ENCODE results near the gene OSBPL5. TPM values are rescaled to one million over a fixed set of nuclear protein-coding genes. Genes with fewer than 3 reads are reported as not detected.

Gene OSBPL5
- total RNA-seq, 1 experiment from 2014 or later: 16.1 TPM

GRCh38 chr11:3131330-3131941 is 33.7 kb downstream of the OSBPL5 start:
- Histone ChIP-seq H3K4me1 (ENCODE audit: insufficient read depth, low read length) (no peaks in the 10 kb centered on the region; the same call in 1 of the 2 replicates), H4K8ac (replicated peaks; ENCODE audit: insufficient read length, low read depth, low read length) (no peak overlapping the region), H3K79me2 (ENCODE audit: insufficient read depth, low read length) (no peaks in the 10 kb centered on the region), H3T11ph (ENCODE audit: low read length) (no peak overlapping the region), H3K27ac (ENCODE audit: insufficient read length, low read depth, low read length) (no peak overlapping the region), H3K9ac (ENCODE audit: extremely low read depth, insufficient read length, low read length) (no peak overlapping the region), H2AFZ (ENCODE audit: low read length) (no peak overlapping the region), H2AK5ac (ENCODE audit: insufficient read length, low read length) (no peak overlapping the region), H3K79me1 (ENCODE audit: insufficient read depth, low read depth, low read length, poor library complexity, severe bottlenecking) (no peaks in the 10 kb centered on the region), H4K5ac (ENCODE audit: insufficient read length, low read depth, low read length) (no peak overlapping the region), H3K23me2 (ENCODE audit: insufficient read length, low read depth, low read length, poor library complexity, severe bottlenecking) (no peaks in the 10 kb centered on the region), H2BK20ac (ENCODE audit: low read depth, low read length, poor library complexity, severe bottlenecking) (no peak overlapping the region), H4K91ac (ENCODE audit: insufficient read length, low read depth, low read length) (no peak overlapping the region), H2BK15ac (ENCODE audit: low read depth, low read length) (no peak overlapping the region), H2BK12ac (ENCODE audit: insufficient read length, low read depth, low read length) (no peak overlapping the region), H3K4ac (ENCODE audit: low read depth, low read length) (no peak overlapping the region), H2BK5ac (ENCODE audit: insufficient read length, low read length) (no peak overlapping the region), H3K4me2 (ENCODE audit: insufficient read depth, insufficient read length, low read length) (no peak overlapping the region), H2BK120ac (ENCODE audit: low read depth, low read length, poor library complexity, severe bottlenecking) (no peak overlapping the region), H3K14ac (ENCODE audit: insufficient read depth, low read length) (no peak overlapping the region), H3K27me3 (ENCODE audit: insufficient read depth, low read length) (no peaks in the 10 kb centered on the region), H3K18ac (ENCODE audit: insufficient read length, low read depth, low read length) (no peak overlapping the region), H3K56ac (ENCODE audit: insufficient read length, low read depth, low read length) (no peak overlapping the region), H4K20me1 (ENCODE audit: control insufficient read depth, insufficient read depth, insufficient read length) (no peaks in the 10 kb centered on the region), H3K9me3 (ENCODE audit: control insufficient read depth, low read depth, low read length) (no peaks in the 10 kb centered on the region), H3K23ac (ENCODE audit: insufficient read length, low read depth, low read length) (no peak overlapping the region)
- 100% methylated on average over 1 of the region's 2 CpGs for WGBS (ENCODE audit: extremely low coverage, insufficient read length, low lambda C conversion rate)
- Mint-ChIP-seq H3K36me3 (ENCODE audit: insufficient read depth in 1 of 3, low read depth in 3 of 3) (no peaks in the 10 kb centered on the region; a peak in 1 of 7 replicates), H3K9me3 (no peaks in the 10 kb centered on the region), H3K27ac (no peak overlapping the region; a peak in 1 of 7 replicates), H3K4me3 (no peak overlapping the region), H3K27me3 (ENCODE audit: low read depth) (no peaks in the 10 kb centered on the region; the same call in 1 of the 2 replicates), H3K4me1 (peaks cover 9 to 23% of the 10 kb centered on the region in 2 experiments)
- DNase-seq: no peak
- TF ChIP-seq CTCF (conservative IDR thresholded peaks at IDR 0.05): no peak
